CD4-positive, alpha-beta T cell treated with Interleukin-4 for 4 hours (primary cell): Measurements from ENCODE around the gene FAM136A.
"Not testable (repeated sequence)": the region's sequence is repeated elsewhere in the genome, so short reads cannot be mapped to it uniquely, and the experiment has no call there.

Experiments
- DNase-seq: peaks from one replicate; pipeline ENCODE4 v3.0.0-alpha.2; 2020

FAM136A gene

GRCh38 chr2:70301344-70302194 lies at the start of gene FAM136A:
FAM136A (minus strand) TSS chr2:70302067; CDS start chr2:70302011, 56 bp downstream.
- DNase-seq: peak; percentile 84

DNA sequence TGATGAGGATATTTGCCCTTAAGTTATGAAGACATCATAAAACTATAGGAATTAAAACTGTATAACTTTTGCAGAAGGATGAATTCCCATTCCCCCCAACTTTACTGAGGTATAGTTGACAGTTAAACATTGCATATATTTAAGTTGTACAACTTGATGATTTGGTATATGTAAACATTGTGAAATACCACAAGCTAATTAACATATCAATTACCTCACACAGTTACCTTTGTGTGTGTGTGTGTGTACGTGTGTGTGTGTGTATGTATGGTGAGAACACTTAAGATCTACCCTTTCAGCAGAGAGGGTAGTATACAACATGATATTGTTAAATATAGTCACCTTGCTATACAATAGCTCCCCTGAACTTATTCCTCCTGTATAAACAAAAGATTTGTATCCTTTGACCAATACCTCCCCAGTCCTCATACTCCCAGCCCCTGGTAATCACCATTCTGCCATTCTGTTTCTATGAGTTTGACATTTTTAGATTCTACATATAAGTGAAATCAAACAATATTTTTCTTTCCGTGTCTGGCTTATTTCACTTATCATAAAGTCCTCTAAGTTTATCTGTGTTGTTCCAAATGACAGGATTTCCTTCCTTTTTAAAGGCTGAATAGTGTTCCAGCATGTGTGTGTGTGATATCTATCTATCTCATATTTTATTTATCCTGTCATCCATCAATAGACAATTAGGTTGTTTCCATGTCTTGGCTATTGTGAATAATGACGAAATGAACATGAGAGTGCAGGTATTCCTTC lies 48.2 kb upstream of the FAM136A start:
- no peak for DNase-seq

DNA sequence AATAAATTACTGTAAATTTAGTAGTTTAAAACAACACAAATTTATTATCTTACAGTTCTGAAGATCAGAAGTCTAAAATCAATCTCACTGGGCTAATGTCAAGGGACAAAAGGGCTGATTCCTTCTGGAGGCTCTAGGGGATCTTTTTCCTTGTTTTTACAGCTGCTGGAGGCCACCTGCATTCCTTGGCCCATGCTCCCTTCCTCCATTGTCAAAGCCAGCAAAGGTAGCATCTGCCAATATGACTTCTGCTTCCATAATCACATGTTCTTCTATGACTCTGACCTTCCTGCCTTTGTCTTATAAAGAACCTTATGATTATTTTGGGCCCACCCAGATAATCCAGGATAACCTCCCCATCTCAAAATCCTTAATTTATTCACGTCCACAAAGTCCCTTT lies 46.0 kb upstream of the FAM136A start:
- no peak for DNase-seq

DNA sequence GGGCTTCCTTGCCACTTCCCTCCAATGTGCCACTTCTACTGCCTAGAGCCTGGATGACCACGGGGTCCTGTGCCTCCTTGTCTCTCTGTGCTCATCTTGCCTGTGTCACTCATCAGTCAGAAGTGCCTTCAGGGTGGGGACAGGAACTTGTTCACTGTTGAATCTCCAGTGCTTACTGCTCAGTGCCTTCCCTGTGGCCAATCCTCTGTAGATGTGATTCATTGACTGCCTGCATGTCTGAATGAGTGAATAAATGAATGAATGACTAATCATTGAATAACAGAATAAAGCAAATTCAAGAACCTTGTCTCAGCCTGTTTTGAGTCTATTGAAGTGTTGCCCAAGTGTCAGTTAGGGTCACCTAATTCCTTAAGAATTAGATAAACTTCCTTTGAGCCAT lies 42.3 kb upstream of the FAM136A start:
- DNase-seq: no peak

DNA sequence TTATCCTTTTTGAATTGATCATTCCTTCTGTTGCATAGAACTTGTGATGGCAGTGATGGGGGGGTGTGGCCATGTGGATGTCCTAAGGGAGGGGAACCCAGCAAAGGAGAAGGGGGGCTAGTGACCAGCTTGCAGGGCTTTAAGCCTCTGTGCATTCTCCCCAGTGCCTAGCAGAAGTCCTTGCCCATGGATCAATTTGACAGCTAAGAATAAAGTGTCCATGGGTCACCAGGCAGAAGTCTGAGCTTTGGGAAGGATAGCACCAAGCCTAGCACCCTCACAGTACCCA lies 39.6 kb upstream of the FAM136A start:
- no peak for DNase-seq

- peak; percentile 35 for DNase-seq
These were observed 39.1 kb upstream of the FAM136A start for GRCh38 chr2:70340761-70341476.

- DNase-seq: no peak
These were observed 38.2 kb upstream of the FAM136A start for GRCh38 chr2:70340075-70340474.

DNA sequence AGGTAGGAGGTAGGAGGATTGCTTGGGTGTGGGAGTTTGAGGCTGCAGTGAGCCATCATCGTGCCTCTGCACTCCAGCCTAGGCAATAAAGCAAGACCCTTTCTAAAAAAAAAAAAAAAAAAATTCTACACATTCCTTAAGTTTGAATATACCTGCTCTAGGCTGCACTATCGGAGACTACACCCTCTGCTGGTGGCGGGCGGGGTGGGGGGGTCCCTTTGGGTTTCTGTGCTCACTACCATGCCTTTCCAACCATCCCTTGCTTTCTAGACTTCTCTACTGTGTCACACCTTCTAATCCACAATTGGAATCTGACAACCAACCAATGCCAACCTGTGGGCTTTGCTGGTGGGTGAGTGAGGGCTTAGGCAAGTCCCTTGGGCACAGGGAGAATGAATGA lies 34.7 kb upstream of the FAM136A start:
- DNase-seq: no peak

- DNase-seq: no peak
These were observed 29.1 kb upstream of the FAM136A start for GRCh38 chr2:70331012-70331411.

DNA sequence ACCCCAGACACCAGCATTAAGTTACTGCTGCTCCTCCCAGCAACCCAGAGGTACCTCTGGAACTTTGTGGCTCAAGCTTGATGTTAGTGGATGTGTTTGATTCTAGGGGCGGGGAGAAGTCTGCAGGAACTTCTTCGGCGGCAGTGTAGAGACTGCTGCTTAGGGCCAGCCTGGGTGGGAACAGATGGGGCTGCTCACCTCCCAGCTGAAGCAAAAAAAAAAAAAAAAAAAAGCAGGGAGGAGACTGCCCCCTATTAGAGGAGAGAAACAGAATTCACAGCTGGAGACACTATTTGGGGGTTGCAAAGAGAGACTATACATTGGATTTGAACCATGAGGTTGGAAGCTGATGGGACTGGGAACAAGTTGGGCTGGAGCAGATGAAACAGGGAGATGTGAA lies 28.6 kb upstream of the FAM136A start:
- no peak for DNase-seq

GRCh38 chr2:70328921-70329561 lies 27.2 kb upstream of the FAM136A start:
- DNase-seq: no peak

- no peak for DNase-seq
These were observed 24.0 kb upstream of the FAM136A start for GRCh38 chr2:70325875-70326274.

DNA sequence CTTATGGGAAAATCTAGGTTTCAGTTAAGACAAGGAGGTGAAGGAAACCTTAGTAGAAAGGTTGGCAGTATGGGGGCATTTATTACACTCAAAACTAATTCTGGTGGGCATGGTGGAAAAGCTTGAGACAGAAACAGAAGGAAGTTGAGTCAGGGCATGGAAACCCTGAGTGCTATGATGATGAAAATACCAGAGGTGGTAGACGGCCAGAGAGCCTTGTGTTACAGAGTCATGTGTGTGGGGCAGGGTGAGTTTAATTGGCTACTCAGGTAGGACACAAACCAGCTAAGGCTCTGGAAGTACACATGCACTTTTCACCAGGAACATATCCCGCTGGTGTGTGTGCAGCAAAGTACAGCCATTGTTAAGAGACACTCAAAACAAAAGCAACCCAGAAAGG lies 20.7 kb upstream of the FAM136A start:
- no peak for DNase-seq

- no peak for DNase-seq
These were observed 19.5 kb upstream of the FAM136A start for GRCh38 chr2:70321370-70321769.

DNA sequence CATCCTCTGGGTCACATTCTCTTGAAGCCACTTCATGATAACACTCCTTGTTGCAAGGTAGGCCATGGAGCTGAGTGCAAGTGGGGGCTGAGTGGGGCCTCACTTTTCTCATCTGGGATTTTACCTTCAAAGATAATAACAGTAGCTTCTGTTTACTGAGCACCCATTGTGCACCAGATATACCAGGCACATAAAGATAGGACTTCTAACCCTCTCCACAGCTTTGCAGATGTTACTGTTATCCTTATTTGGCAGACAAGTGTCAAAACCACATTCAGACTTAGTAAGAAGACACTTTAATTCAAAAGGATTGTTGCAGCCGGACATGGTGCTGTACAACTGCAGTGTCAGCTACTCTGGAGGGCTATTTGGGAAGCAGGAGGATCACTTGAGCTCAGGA lies 12.8 kb upstream of the FAM136A start:
- DNase-seq: no peak

DNA sequence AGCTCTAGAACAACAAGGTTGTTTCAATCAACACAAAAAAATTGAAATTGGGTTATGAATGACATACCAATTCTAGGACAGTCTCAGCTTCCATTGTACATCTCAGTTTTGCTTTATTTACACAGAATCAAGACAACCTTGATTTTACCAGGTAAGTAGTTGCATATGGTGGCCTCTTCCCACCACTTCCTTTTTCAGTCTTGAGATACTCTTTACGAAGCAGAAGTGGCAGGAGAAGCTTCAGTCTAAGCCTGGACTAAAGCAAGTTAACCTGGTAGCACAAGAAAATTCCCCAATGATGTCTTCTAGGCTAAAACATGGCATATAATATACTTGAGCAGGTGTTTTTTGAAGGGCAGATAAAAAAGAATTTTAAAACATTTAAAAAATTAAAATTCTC lies 10.7 kb upstream of the FAM136A start:
- DNase-seq: no peak

DNA sequence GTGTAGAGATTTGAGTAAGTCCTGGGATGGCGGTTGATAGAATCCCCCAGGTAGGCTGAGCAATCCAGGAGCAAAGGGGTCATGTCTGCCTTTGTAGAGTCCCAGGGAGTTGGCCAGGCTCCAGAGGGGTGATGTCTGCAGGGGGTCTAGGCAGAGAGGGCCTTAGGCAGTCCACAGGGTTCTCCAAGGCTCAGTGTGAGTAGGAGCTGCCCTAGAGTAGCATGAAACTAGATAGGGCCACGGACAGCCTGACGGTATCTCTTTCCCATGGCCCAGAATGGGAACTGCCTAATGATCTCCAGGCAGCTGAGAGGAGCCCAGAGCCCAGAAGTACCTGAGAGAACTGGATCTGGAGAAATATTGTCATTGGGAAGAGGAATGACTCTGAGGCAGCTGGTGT lies 9.0 kb upstream of the FAM136A start:
- no peak for DNase-seq

DNA sequence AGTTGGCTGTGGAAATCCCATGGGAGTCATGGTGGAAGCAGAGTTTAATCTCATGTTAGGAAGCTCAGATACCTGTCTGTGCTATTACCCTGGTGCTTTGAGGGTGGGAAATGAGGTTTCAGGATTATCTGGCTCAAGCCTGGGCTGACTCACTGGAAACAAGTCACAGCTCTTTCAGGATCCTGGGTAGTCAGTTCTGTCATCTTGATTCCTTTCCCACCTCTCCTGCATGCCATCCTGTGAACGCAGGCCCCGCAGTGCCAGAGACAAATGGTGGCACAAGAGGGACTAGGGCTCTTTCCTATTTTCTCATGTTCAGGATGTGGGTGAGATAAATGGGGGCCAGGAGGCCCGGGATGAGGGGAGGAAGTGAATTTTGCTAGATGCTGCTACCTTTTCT lies 3.7 kb upstream of the FAM136A start:
- no peak for DNase-seq

GRCh38 chr2:70304498-70304897 lies 2.6 kb upstream of the FAM136A start:
- DNase-seq: no peak

DNA sequence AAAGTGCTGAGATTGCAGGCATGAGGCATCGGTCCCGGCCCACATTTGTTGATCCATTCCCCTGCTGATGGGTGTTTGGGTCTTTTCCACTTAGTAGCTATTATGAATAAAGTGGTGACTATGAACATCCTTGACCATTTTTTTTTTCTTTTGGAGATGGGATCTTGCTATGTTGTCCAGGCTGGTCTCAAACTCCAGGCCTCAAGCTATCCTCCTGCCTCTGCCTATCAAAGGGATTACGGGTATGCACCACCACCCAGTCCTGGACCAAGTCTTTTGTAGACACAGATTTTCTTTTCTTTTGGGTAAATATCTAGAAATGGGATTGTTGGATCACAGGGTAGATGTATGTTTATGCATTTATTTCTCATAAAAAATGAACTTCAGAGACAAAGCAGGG lies 1.3 kb upstream of the FAM136A start:
- DNase-seq: no peak

DNA sequence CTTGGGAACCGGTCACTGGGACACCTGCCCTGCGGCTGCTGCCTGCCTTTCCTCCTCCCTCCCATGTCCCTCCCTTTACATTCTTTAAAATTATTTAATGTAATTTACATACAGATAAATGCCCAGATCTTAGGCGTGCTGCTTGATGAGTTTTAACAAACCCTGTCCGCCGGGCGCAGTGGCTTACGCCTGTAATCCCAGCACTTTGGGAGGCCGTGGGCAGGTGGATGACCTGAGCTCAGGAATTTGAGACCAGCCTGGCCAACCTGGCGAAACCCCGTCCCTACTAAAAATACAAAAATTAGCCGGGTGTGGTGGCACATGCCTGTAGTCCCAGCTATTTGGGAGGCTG lies 304 bp upstream of the FAM136A start:
- not testable (repeated sequence) for DNase-seq

DNA sequence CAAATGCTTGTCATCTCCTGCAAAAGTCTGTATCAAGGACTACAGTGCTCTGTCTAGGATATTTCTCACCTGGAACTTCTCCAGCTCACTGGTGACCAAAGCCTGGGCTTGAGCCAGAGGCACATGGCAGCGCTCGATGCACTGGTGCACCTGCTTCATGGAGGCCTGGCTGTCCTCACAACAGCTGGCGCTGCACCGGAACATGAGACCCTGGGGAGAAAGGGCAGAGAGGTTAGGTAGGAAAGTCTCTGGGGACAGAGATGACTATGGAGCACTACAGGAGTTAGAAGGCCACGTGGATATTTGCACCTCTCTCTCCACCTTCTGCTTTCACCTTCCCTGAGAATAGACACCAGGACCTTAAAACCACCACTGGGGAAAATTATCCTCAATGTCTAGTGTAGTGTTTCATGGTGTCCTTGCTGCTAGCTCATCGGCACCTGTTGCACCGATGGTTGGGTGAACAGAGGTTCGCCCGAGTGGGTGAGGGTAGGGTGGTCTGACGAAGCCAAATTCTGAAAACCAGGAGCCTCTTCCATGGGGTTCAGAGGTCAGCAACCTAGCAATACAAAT lies 1.0 kb downstream of the FAM136A start:
- no peak for DNase-seq

GRCh38 chr2:70297828-70298227 lies 4.0 kb downstream of the FAM136A start:
- not testable (repeated sequence) for DNase-seq
